DOHH2 (cell line): ENCODE results near the gene RPTOR.

Experiments
- CTCF ChIP-seq: fragments of 200-600 bp; sonication (generic); IDR thresholded peaks from one replicate; pipeline ENCODE4 v1.5.1; 2014; ENCODE audit warnings: antibody characterized with exemption, mild to moderate bottlenecking, low read depth, low read length; ENCODE audit not compliant: poor library complexity, severe bottlenecking
- EZH2phosphoT487 ChIP-seq: fragments of 200-600 bp; sonication (generic); IDR thresholded peaks from 2 replicates; pipeline ENCODE4 v1.6.1; 2017; ENCODE audit warnings: borderline replicate concordance, mild to moderate bottlenecking, antibody characterized with exemption, low read length, moderate library complexity, mixed read lengths

- TF ChIP-seq CTCF (no peak), EZH2phosphoT487 (no peak)
Observed at GRCh38 chr17:80999536-81000333, 455.1 kb downstream of the RPTOR start.
